GM19455 (cell line): Measurements from ENCODE around the gene SIN3B.
A peak's percentile ranks its signal among the peaks of the same experiment; 100 is the strongest.

Experiments
- ATAC-seq: cut with Tn5 transposase; IDR thresholded peaks from one replicate; pipeline ENCODE4 v1.9.1; 2021; ENCODE audit not compliant: unreplicated experiment

The SIN3B gene

GRCh38 chr19:16887353-16888265, 58.4 kb downstream of the SIN3B start:
- ATAC-seq: no peak

GRCh38 chr19:16888629-16889365, 59.6 kb downstream of the SIN3B start, which contains the start of gene F2RL3:
TSS of gene F2RL3 (plus strand) at chr19:16888999. CDS start at chr19:16889190, 191 bp downstream.
- no peak for ATAC-seq

- no peak for ATAC-seq
Observed at GRCh38 chr19:16889366-16889882, 60.2 kb downstream of the SIN3B start.

GRCh38 chr19:16889883-16890460, 60.8 kb downstream of the SIN3B start:
- ATAC-seq: no peak

- ATAC-seq: no peak
Observed at GRCh38 chr19:16890461-16891184, 61.4 kb downstream of the SIN3B start.

- ATAC-seq: no peak
Observed at GRCh38 chr19:16891696-16892382, 62.6 kb downstream of the SIN3B start.

- ATAC-seq: no peak
Observed at GRCh38 chr19:16892436-16892835, 63.2 kb downstream of the SIN3B start.

- no peak for ATAC-seq
Observed at GRCh38 chr19:16892868-16893685, 63.9 kb downstream of the SIN3B start.

- ATAC-seq: no peak
Observed at GRCh38 chr19:16893686-16893989, 64.4 kb downstream of the SIN3B start.

- no peak for ATAC-seq
Observed at GRCh38 chr19:16894080-16894479, 64.9 kb downstream of the SIN3B start.

GRCh38 chr19:16895467-16896145, 66.4 kb downstream of the SIN3B start:
- ATAC-seq: no peak

- ATAC-seq: no peak
Observed at GRCh38 chr19:16896146-16897028, 67.2 kb downstream of the SIN3B start.

- peak; percentile 42 for ATAC-seq
Observed at GRCh38 chr19:16897029-16897855, 68.0 kb downstream of the SIN3B start.

GRCh38 chr19:16897856-16898161, 68.6 kb downstream of the SIN3B start:
- no peak for ATAC-seq

GRCh38 chr19:16898361-16899015, 69.3 kb downstream of the SIN3B start:
- no peak for ATAC-seq

GRCh38 chr19:16899566-16900075, 70.4 kb downstream of the SIN3B start:
- no peak for ATAC-seq
